Middle frontal gyrus (tissue), 1 donor: Measurements from ENCODE around the gene IL20.

Experiments
- DNase-seq: peaks from one replicate; pipeline ENCODE4 v3.0.0-alpha.2; 2015; ENCODE audit warnings: low spot score; ENCODE audit errors: extremely low spot score

IL20 gene

DNA sequence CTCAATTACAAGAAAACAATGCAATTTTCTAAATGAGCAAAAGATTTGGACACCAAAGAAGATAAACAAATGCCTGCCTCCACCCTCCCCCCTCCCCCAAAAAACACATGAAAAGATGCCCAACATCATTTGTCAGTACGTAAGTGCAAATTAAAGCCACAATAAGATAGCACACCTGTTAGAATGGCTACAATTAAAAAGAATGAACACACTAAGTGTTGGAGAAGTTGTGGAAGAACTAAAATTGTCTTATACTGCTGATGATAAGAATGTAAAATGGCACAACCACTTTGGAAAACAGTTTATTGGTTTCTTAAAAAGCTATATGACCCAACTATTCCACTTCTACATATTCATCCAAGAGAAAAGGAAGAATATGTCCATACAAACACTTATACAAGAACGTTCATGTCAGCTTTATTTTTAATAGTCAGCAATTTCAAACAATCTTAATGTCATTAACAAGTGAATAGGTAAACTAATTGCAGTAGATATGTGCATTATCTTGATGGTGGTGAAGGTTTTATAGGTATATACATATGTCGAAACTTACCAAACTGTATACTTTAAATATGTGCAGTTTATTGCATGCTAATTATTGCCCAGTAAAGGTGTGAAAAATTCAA lies 10.4 kb downstream of the IL20 start:
- DNase-seq, result no peak

- DNase-seq, result no peak
Measured at GRCh38 chr1:206878456-206878855, 13.0 kb downstream of the IL20 start.

DNA sequence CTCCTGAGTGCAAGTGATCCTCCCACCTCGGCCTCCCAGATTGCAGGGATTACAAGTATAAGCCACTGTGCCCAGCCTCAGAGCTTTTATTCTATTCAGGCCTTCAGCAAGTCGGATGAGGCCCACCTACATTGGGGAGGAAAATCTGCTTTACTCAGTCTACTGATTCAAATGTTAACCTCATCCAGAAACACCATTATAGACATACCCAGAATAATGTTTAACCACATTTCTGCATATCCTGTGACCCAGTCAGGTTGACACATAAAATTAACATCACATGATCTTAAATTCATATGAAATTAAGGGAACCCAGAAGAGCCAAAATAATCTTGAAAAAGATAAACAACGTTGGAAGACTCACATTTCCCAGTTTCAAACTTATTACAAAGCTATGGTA lies 14.9 kb downstream of the IL20 start:
- no peak for DNase-seq

GRCh38 chr1:206882555-206882954 lies 17.1 kb downstream of the IL20 start:
- DNase-seq, result no peak

DNA sequence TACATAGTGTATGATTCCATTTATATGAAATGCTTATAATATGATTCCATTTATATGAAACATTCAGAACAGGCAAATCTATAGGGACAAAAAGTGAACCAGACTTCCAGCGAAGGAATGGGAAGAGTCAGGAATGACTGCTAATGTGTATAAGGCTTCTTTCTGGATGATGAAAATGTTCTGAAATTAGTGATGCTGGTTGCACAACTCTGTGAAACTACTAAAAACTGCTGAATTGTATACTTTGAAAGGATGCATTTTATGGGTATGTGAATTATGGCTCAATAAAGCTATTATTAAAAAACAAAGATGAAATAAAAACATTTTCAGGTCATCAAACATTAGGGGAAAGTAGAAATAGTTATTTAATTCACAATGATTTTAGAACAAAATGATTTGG lies 17.7 kb downstream of the IL20 start:
- DNase-seq, result no peak

- DNase-seq, result no peak
Measured at GRCh38 chr1:206883876-206884275, 18.5 kb downstream of the IL20 start.

DNA sequence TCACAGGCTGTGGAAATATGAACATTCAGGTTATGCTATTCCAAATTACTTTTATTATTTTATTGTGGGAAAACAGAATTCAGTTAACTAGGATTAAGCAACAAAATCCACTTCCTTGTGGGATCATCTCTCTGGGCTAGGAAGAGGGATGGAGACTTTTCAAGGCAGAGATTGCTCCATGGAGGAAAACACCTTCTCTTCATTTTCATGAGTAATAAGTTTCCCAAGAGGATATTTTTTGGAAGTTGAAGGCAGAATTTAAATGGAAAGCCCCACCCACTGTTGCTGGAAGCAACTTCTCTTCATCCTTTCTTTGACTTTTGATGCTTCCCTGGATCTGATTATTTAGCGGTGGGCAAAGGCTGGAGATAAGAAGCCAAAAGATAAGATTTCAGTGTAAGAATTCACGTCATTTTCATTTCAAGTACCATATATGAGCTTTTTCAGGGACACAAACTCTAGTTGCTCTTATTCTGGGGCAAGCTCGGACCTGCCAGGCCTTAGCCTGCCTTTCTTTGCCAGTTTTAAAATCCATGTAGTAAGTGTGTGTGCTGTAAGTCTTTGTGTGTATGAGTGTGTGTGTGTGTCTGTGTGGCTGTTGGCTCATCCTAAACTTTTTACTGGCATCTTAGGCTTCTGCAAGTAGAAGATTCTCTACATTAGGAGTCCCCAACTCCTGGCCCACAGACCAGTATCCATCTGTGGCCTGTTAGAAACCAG lies 20.1 kb downstream of the IL20 start:
- DNase-seq, result no peak

GRCh38 chr1:206886831-206887230 lies 21.4 kb downstream of the IL20 start:
- no peak for DNase-seq

GRCh38 chr1:206887701-206888100 lies 22.3 kb downstream of the IL20 start:
- DNase-seq, result no peak

DNA sequence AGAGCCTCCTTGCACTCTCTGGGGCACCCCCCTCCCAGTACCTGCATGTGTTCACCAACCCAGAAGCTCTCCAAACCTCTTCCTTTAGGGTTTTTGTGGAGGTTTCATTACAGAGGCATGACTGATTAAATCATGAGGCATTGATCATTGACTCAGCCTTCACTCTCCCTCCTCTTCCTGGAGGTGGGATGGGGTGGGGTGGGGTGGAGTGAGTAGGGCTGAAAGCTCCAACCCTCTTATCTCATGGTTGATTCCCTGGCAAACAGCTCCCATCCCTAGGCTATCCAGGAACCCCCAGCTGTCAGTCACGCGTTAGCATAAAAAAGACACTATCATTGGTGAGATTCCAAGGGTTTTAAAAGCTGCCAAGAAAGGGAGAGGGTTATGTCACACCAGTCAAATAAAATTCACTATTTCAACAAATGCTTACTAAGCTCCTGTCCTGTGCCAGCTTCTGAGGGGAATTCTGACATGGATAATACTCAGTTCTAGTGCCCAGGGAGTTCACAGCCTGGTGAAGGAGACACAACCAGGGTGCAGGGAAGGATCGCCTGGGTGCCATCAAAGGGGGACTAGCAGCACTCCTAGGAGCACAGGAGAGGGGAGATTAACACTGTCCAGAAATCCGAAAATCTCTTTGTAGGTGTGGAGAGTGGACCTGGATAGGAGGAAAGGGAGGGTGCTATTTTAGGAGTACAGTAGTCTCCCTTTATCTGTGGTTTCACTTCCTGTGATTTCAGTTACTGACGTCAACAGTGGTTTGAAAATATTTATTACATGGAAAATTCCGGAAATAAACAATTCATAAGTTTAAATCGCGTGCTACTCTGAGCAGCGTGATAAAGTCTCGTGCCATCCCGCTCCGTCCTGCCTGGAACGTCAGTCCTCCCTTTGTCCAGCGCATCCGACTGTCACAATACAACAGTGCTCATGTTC lies 25.0 kb downstream of the IL20 start:
- no peak for DNase-seq

GRCh38 chr1:206891412-206891811 lies 26.0 kb downstream of the IL20 start:
- DNase-seq, result no peak

- DNase-seq, result no peak
Measured at GRCh38 chr1:206892351-206892984, 27.0 kb downstream of the IL20 start.

DNA sequence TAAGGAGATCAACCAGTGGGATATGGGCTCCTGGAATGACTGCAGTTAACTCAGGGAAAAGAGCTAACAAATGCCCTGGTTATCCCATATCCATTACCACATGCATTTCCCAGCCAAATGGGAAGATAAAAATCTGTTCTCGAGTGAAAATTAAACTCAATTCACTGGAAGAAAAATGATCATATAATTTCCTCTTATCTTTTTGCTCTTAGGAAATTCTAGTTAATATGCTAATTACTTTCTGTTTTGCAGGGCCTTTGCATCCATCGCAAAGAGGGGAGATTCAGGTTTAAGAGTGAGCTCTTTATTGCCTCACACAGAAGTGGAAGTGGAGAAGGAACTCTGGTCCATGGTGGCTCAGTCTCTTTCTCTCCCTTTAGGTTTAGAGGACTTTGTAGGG lies 28.0 kb downstream of the IL20 start:
- DNase-seq, result no peak

DNA sequence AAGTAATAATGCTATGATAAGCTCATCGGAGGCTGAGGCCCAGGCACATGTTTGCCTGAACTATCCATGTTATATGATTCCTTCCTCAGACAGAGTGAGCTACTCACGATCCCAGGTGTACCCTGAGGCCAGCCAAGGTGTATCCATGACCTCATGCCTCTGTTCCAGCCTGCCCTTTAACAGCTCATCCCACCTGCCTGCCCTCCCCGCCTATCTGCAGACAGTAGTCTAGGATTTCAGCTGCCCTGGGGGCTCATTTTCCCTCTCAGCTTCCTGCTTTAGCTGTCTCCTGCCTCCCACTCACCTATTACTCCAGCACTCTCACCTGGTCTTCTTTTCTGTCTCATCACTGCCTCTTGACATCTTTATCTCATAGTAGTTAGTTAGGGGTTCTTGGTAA lies 29.9 kb downstream of the IL20 start:
- no peak for DNase-seq

DNA sequence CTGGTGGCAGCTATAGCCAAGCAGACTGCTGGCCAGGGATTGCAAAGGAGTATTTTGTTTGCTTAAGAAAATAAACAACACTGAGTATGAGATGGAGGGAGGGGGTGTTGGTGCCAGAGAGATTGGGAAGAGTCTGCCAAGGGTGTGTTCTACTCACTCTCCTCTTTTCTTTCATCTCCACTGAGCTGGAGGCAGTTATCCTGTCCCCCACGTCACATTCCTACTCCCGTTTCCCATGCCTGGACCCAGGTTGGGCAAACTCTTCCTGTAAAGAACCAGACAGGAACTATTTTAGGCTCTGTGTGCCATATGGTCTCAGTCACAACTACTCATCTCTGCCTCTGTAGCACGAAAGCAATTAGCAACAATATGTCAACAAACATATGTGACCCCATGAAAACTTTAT lies 30.4 kb downstream of the IL20 start:
- DNase-seq, result no peak

- DNase-seq, result no peak
Measured at GRCh38 chr1:206896261-206896660, 30.8 kb downstream of the IL20 start.

- no peak for DNase-seq
Measured at GRCh38 chr1:206897175-206897574, 31.8 kb downstream of the IL20 start, which contains the start of gene IL24. Gene IL24, plus strand, starts transcription at chr1:206897443. Its CDS starts 390 bp downstream, at chr1:206897833.

DNA sequence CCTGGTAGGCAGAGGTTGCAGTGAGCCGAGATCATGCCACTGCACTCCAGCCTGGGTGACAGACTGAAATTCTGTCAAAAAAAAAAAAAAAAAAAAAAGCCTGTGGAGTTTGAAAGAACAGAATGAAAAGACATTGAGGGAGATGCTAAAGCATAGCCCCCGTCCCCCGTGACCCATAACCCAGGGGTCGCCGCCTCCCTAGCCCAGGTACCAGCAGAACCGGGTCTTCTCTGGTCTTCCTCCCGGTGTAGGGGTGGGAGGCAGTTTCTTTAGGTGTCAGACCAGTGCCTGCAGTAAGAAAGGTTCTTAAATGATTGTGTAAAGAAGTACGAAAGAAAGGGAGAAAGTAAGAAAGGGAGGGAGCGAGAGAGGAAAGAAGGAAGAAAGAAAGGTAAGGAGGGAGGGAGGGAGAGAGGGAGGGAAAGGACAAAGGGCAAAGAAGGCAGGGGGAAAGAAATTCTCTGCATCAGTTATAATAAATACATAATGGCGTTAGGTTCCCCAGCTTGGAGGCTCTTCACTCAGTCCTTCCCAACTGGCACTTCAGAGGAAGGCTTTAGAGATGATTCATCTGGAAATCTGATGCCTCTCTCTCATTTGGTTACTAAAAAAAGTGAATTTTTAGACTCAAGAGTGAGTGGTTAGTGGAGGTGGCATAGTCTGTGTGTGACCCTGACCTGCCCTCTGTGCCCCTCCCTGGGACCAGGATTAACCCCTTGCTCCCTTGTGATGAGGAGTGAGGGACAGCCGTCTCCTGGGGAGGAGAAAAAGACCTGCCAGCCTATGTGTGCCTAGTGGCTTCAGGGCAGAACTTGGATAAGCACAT lies 32.9 kb downstream of the IL20 start:
- DNase-seq, result no peak

DNA sequence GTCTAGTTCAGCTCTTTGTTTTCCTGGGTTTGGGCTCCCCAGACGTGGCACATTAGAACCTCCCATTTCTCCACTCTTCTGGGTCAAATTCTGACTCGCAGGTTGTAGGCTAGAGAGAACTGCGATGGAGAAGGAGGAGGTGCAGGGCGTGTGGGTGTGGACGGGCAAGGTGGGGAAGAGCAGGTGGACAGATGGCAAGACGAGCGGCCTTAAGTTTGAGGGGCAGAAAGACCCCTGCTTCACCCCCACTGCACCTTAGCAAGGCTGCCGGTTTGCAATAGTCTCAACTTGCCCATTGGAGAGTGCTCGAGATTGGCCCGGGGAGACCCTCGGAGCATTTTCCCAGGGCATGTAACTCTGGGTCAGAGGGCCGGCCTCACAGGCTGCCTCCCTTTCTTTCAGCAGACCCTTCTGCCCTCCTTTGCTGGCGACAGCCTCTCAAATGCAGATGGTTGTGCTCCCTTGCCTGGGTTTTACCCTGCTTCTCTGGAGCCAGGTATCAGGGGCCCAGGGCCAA lies 33.5 kb downstream of the IL20 start:
- DNase-seq, result no peak

- DNase-seq, result no peak
Measured at GRCh38 chr1:206899717-206900116, 34.3 kb downstream of the IL20 start.
